Adrenal gland (tissue), 5 donors: ENCODE measurements around the gene TMED4.

Experiments used
- CTCF ChIP-seq, 6 experiments: fragments of 450-650 bp in 4 of 6; fragments of 200-600 bp in 2 of 6; sonication (generic) in 1 of 6; IDR thresholded peaks; 1 replicate in 5 of 6; 2 replicates in 1 of 6; pipeline versions ENCODE4 v1.5.1 to v1.8.0; 2016 to 2021; ENCODE audit warnings: antibody characterized with exemption in 6 of 6, mild to moderate bottlenecking in 2 of 6, moderate library complexity in 1 of 6
- POLR2A ChIP-seq, 2 donors: fragments of 450-650 bp; IDR thresholded peaks; one replicate each; pipeline ENCODE4 v1.6.1; 2017; ENCODE audit warnings: antibody characterized with exemption in 2 of 2, mild to moderate bottlenecking in 2 of 2, moderate library complexity in 1 of 2
- donor health status: DM: no; HTN: no; CAD: no.

- TF ChIP-seq CTCF (IDR thresholded peaks at IDR 0.05) (no peak), POLR2A (IDR thresholded peaks at IDR 0.05) (no peak)
Measured at GRCh38 chr7:44566680-44567079, 15.4 kb downstream of the TMED4 start.
